Sciatic nerve (tissue), 2 donors: ENCODE data around the gene SCYL2. TPM values are rescaled to one million over a fixed set of nuclear protein-coding genes. Genes with fewer than 3 reads are reported as not detected.
"Not testable (repeated sequence)": the region's sequence is repeated elsewhere in the genome, so short reads cannot be mapped to it uniquely, and the experiment has no call there.

Experiments
- ATAC-seq: fragments of 200-7000 bp; cut with Tn5 transposase; one replicate; pipeline ENCODE4 v1.9.1; 2020; ENCODE audit warnings: mild to moderate bottlenecking, moderate library complexity
- DNase-seq: peaks from one replicate; pipeline ENCODE4 v3.0.0-alpha.2; 2020; ENCODE audit warnings: low spot score
- intact Hi-C: fragments of 100-400 bp; cut with DNase I; formaldehyde crosslinking; loops from one replicate; pipeline ENCODE4 v1.14.2; 2022
- total RNA-seq: library from RNA; stranded (reverse); fragmentation: NEBNext Ultra II Directional; extraction: Animal tissue kit (Norgen Biotek cat#: 25700); gene quantifications from one replicate; pipeline ENCODE4 v1.2.1, GENCODE V29; 2021
- donor health status: DM: no; HTN: no; CAD: no.
- donor health status: DM: no; HTN: no; CAD: no.

Gene SCYL2
- total RNA-seq, 1 donor from 2014 or later: 54.1 TPM

DNA sequence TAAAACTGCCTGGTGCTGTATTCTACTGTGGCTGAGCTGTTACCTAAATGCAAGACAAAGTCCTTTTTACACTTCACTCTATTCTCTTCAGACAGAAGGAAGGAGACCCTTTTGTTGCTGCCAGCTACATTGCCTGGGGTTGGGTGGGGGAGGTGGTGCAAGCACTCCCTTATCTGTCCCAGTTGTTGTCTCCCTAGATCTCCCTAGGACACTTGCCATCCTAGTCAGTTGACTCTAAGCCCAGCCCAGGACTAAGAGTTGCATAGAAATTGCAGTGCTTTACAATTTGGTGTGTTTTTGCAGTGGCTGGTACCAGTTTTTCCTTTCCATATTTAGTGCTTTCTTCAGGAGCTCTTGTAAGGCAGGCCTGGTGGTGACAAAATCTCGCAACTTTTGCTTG is 35.1 kb downstream of the SCYL2 start:
- ATAC-seq (no peak), DNase-seq (no peak)
- intact Hi-C loops: no loop called here

- ATAC-seq (no peak), DNase-seq (no peak)
- intact Hi-C loops: no loop called here
These were observed 36.9 kb downstream of the SCYL2 start for GRCh38 chr12:100303831-100304230.

- DNase-seq, ATAC-seq, intact Hi-C loops: not testable (repeated sequence)
These were observed 37.4 kb downstream of the SCYL2 start for GRCh38 chr12:100304334-100304733.

GRCh38 chr12:100308138-100308537 is 41.2 kb downstream of the SCYL2 start:
- ATAC-seq, intact Hi-C loops, DNase-seq: not testable (repeated sequence)

GRCh38 chr12:100311317-100311716 is 44.3 kb downstream of the SCYL2 start:
- no peak for DNase-seq
- intact Hi-C loops: no loop called here
- ATAC-seq: no peak

- ATAC-seq (no peak), DNase-seq (no peak)
- intact Hi-C loops: no loop called here
These were observed 50.4 kb downstream of the SCYL2 start for GRCh38 chr12:100317371-100317770.

DNA sequence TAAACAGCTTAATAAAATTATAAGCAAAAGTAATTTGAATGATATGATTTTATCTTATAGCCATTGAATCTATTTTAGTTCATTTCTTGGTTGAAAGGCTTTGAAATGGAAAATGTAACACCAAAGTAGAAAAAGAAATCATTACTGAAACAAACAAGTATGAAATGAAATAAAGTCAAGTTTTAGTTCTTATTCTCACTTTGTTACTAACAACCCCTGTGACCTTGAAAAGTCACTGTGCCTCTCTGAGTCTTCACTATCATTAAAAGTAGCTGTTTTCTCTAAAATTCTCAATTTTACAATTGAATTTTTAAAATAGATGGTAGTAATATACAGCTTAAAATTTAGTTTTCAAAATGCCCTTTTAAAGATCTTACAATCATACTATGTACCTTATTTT is 57.5 kb downstream of the SCYL2 start:
- no peak for ATAC-seq
- no peak for DNase-seq
- intact Hi-C loops: no loop called here

DNA sequence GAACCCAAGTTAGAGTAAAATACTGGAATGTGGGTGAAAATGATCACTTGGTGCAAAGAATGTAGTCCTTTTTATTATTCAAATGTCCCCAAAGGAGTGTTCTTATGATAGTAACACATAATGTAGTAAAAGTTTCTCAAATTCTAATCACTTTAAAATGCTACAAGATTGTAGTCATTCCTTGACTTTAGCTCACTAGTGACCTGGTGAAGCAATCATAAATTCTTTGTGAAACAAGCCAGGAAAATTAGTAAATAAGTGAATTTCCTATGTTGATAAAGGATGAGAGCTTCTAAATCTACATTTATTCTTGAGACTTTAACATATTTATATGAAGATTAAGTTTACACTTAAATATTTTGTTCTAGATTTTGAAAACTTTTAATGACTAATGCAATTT is 59.2 kb downstream of the SCYL2 start:
- DNase-seq: no peak
- intact Hi-C loops: no loop called here
- ATAC-seq: no peak

- intact Hi-C loops: no loop called here
- ATAC-seq (no peak), DNase-seq (no peak)
These were observed 62.8 kb downstream of the SCYL2 start for GRCh38 chr12:100329800-100330199.

DNA sequence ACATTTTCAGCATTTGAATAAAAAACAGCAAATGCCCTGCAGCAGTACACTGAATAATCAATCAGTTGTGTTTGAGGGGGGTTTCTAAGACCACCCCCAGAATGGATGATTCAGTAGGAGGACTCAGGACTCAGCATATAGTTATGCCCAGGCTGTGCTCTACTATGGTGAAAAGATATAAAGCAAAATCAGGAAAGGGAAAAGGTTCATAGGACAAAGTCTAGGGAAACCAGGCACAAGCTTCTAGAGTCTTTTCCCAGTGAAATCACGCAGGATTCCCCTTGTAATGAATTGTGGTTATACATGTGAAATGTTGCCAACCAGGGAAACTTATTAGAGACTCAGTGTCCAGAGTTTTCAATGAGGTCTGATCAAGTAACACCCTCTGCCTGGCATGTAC is 64.9 kb downstream of the SCYL2 start:
- no peak for ATAC-seq
- DNase-seq: no peak
- intact Hi-C loops: no loop called here

- intact Hi-C loops: no loop called here
- ATAC-seq: no peak
- no peak for DNase-seq
These were observed 65.9 kb downstream of the SCYL2 start for GRCh38 chr12:100332852-100333251.

GRCh38 chr12:100337299-100337698 is 70.3 kb downstream of the SCYL2 start:
- no peak for DNase-seq
- intact Hi-C loops: no loop called here
- ATAC-seq: no peak

DNA sequence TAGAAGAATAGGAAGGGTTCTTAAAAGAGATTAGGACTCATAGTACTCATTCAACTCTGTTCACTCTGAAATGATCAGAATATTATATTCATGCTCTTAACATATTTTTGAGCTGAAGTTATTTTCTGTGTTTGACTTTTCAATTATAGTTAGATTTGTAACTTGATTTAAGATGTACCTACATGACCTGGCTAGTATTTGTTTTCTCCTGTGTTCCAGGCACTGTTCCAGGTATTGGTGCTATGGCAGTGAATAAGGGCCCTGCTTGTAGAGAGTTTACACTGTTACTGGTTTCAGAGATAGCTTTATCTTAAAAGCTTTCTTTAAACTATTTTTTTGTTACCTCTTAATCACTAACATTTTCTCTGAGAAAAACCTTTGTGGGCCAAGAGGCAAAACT is 70.8 kb downstream of the SCYL2 start:
- no peak for ATAC-seq
- intact Hi-C loops: no loop called here
- DNase-seq: no peak

DNA sequence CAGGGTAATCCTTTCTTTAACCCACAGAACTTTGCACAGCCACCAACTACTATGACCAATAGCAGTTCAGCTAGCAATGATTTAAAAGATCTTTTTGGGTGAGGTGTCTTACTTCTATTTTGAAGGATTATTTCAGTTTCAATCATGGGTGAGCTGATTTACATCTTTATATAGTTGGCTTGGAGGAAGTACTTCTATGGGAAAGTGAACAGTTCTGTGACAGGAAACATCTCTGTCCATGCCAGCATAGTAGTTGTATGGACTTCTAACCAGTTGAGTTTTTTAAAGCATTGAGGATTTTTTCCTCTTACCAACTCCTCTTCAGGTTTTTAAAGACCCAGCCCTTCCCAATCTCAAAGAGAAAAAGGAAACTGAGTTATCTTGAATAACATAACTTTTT is 72.1 kb downstream of the SCYL2 start:
- intact Hi-C loops: no loop called here
- no peak for DNase-seq
- no peak for ATAC-seq

- DNase-seq, intact Hi-C loops, ATAC-seq: not testable (repeated sequence)
These were observed 75.9 kb downstream of the SCYL2 start for GRCh38 chr12:100342897-100343296.

DNA sequence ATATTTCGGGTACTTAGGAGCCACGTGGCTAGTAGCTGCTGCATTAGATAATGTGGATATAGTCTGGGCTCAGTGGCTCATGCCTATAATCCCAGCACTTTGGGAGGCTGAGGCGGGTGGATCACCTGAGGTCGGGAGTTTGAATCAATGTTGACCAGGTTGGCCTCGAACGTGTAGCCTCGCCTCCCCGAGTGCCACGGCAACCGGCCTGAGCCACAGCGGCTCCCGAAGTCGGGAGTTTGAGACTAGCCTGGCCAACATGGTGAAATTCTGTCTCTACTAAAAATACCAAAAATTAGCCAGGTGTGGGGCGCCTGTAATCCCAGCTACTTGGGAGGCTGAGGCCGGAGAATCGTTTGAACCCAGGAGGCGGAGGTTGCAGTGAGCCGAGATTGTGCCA is 77.4 kb downstream of the SCYL2 start:
- ATAC-seq, DNase-seq, intact Hi-C loops: not testable (repeated sequence)

GRCh38 chr12:100345020-100345767 is 78.2 kb downstream of the SCYL2 start:
- no peak for ATAC-seq
- no peak for DNase-seq
- intact Hi-C loops: no loop called here

DNA sequence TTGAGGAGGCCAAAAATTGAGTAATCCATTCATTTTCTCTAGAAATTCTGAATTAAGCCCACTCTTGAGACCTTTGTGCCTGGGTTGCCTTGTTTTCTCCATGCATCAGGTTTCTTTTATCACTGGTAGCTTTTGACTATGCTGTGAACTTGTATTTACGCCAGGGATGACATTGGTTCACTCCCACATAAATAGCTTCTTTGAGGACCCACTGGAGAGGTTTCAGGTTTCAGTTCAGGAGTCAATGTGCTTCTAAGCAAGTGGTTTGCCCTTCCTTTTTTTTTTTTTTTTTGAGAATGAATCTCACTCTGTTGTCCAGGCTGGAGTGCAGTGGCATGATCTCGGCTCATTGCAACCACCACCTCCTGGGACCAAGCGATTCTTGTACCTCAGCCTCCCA is 79.7 kb downstream of the SCYL2 start:
- intact Hi-C loops: no loop called here
- DNase-seq (no peak), ATAC-seq (no peak)

DNA sequence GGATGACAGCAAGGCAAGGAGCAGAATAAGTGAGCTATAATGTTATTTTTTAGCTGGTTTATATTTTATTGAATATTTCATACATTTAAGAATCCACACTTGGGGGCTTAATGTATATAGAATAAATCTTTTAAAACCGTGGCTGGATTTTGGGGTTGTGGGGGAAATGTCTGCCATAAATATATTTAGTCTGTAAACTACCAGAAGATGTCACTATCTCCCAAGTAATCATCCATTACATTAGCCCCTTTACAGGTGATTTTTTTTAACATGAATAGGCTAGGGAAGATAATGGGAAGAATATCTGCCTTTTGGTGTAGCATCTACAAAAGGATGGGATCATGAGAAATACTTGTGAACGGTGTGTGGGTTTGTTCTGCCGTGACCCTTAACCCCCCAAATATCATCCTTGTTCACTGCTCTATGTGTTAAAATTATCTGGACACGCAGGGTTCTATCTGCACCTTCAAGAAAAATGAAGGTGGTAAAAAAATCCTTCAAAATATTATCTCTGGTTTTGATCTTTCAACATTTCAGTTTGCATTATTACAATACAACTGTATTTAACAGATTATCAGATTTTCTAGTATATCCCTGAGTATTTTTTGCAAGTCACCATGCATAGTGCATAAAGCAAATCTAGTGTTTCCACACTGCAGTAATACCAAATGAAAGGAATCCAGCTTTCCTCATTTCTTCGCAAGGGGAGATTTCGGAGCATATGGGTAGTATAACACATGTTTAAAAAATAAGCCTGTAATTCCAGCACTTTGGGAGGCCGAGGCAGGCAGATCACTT is 81.9 kb downstream of the SCYL2 start:
- DNase-seq: no peak
- peak; percentile 53 for ATAC-seq
- intact Hi-C loops: no loop called here

DNA sequence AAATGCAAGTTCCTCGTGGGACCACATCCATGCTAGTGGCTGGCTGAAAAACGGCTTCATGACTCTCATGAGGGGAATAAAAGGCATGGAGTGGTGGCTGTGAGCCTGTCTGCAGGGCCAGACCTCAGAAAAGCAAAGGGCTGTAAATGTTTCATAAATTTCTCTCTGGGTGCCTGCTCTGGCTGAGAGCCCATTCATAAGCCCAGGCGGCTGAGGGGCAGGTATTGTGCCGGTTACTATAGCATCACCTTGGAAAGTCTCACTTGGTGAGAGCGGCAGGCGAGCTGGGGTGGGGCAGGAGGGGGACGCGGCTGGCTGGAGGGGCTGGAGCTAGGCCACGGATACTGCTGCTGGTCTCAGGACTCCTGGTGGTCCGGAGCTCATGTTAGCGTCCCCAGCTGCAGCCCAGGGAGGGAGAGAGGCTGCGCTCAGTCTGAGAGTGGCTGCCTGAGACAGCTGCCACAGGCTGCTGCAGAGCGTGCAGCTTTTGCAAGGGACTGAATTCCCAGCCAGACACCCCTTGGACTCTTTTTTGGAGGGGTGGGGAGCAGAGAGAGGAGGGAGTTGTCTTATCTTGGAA is 89.8 kb downstream of the SCYL2 start, which contains the start of gene SLC17A8:
TSS of gene SLC17A8 (plus strand) at position 431 of the 580 bp plus-strand sequence. CDS start 318 bp downstream, outside the sequence.
- ATAC-seq (peak; percentile 34), DNase-seq (no peak)
- intact Hi-C loops: loop anchor here (10.0 kb wide), 1 partner anchor 378 kb away; no protein-coding TSS in a partner anchor
